Activated naive CD4-positive, alpha-beta T cell treated with anti-CD3 and anti-CD28 coated beads, Interleukin-2, amount 50 U/mL, for 24 hours (primary cell): ENCODE measurements around the gene CADM4.
"Not testable (repeated sequence)": the region's sequence is repeated elsewhere in the genome, so short reads cannot be mapped to it uniquely, and the experiment has no call there.

Experiments used
- H3K27ac Mint-ChIP-seq: one replicate; pipeline ENCODE4 v1.8.0; 2021; ENCODE audit warnings: mild to moderate bottlenecking, mixed read lengths
- H3K27me3 Mint-ChIP-seq: one replicate; pipeline ENCODE4 v1.8.0; 2021; ENCODE audit warnings: mixed read lengths
- H3K36me3 Mint-ChIP-seq: one replicate; pipeline ENCODE4 v1.8.0; 2021; ENCODE audit warnings: mixed read lengths
- H3K4me1 Mint-ChIP-seq: one replicate; pipeline ENCODE4 v1.8.0; 2021; ENCODE audit warnings: mixed read lengths
- H3K4me3 Mint-ChIP-seq: one replicate; pipeline ENCODE4 v1.8.0; 2021; ENCODE audit warnings: mild to moderate bottlenecking, mixed read lengths
- H3K9me3 Mint-ChIP-seq: one replicate; pipeline ENCODE4 v1.8.0; 2021; ENCODE audit warnings: mixed read lengths

The CADM4 gene

GRCh38 chr19:43639519-43640423 lies at the start of gene CADM4:
CADM4 (minus strand) TSS chr19:43639850; CDS start chr19:43639790, 60 bp downstream.
- H3K36me3 Mint-ChIP-seq, result peaks cover 2% of the 10 kb centered on the region
- peak within 1 kb of the TSS; percentile 35 for H3K27ac Mint-ChIP-seq
- H3K27me3 Mint-ChIP-seq, result peaks cover 4% of the 10 kb centered on the region

DNA sequence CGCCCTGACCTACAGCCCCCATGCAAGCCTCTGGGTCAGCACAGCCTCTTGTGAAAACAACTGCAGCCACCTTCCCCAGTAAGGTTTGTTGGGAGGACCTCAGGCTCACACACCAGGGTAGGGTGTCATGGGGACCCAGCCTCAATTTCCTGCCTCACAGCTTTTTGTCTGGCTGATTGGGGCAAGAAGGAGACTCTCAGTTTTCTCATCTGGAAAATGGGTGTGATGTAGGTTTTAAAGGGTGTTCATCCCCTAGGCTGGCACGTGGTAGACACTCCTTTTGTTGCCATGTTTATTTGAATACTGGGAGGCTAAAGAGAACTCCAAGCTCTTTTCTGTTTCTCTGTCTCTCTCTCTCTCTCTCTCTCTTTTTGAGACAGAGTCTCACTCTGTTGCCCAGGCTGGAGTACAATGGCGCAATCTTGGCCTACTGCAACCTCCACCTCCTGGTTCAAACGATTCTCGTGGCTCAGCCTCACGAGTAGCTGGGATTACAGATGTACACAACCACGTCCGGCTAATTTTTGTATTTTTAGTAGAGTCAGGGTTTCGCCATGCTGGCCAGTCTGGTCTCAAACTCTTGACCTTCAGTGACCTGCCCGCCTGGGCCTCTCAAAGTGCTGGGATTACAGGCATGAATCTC lies 48.5 kb upstream of the CADM4 start:
- H3K27me3 Mint-ChIP-seq, result no peaks in the 10 kb centered on the region
- no peaks in the 10 kb centered on the region for H3K9me3 Mint-ChIP-seq
- H3K4me1 Mint-ChIP-seq, result no peaks in the 10 kb centered on the region
- H3K36me3 Mint-ChIP-seq, result no peaks in the 10 kb centered on the region
- no peak overlapping the region for H3K27ac Mint-ChIP-seq
- no peak overlapping the region for H3K4me3 Mint-ChIP-seq

More at GRCh38 chr19:43639519-43640423, at the start of gene CADM4:
- Mint-ChIP-seq H3K4me1 (peaks cover 12% of the 10 kb centered on the region), H3K4me3 (peak within 1 kb of the TSS; percentile 85), H3K9me3 (no peaks in the 10 kb centered on the region)

DNA sequence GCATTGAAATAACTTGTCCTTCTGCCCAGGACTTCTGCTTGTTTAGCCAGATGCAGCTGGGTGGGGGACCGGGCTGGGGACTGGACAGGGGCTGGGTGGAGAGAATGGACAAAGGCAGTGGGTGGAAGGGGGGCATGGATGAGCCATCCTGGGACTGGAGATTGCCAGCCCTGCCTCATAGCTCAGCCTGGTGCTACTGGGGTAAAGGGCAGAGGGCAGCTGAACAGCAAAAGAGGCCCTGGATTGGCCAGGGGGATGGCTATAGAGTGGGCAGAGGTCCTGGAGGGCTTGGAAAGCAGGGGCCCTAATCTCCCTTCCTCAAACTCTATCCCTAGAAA lies 48.0 kb upstream of the CADM4 start:
- Mint-ChIP-seq H3K9me3 (no peaks in the 10 kb centered on the region), H3K36me3 (no peaks in the 10 kb centered on the region)

GRCh38 chr19:43684326-43684725 lies 44.7 kb upstream of the CADM4 start:
- no peak overlapping the region for H3K4me3 Mint-ChIP-seq
- no peaks in the 10 kb centered on the region for H3K4me1 Mint-ChIP-seq
- H3K36me3 Mint-ChIP-seq, result no peaks in the 10 kb centered on the region
- no peak overlapping the region for H3K27ac Mint-ChIP-seq
- H3K27me3 Mint-ChIP-seq, result no peaks in the 10 kb centered on the region
- H3K9me3 Mint-ChIP-seq, result no peaks in the 10 kb centered on the region

More for the DNA sequence above, 48.0 kb upstream of the CADM4 start:
- Mint-ChIP-seq H3K4me1 (no peaks in the 10 kb centered on the region), H3K27ac (no peak overlapping the region), H3K4me3 (no peak overlapping the region), H3K27me3 (no peaks in the 10 kb centered on the region)

DNA sequence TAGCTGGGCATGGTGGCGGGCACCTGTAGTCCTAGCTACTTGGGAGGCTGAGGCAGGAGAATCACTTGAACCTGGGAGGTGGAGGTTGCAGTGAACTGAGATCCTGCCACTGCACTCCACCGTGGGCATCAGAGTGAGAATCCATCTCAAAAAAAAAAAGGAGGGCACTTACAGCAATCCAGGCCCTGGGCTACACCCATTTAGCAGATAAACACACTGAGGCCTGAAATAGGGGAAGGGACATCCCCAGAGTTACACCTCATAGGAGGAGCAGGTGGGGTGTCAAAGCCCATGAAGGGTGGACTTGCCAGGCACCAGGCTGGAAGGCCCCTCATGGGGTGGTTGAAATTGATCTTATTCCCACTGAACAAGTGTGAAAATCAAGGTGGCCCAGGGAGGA lies 44.3 kb upstream of the CADM4 start:
- Mint-ChIP-seq H3K36me3 (no peaks in the 10 kb centered on the region), H3K9me3 (no peaks in the 10 kb centered on the region), H3K27ac (no peak overlapping the region), H3K27me3 (no peaks in the 10 kb centered on the region), H3K4me1 (no peaks in the 10 kb centered on the region), H3K4me3 (no peak overlapping the region)

- Mint-ChIP-seq H3K27me3 (no peaks in the 10 kb centered on the region), H3K36me3 (no peaks in the 10 kb centered on the region), H3K4me3 (no peak overlapping the region), H3K9me3 (no peaks in the 10 kb centered on the region), H3K27ac (no peak overlapping the region), H3K4me1 (no peaks in the 10 kb centered on the region)
Observed at GRCh38 chr19:43682824-43683661, 43.4 kb upstream of the CADM4 start.

DNA sequence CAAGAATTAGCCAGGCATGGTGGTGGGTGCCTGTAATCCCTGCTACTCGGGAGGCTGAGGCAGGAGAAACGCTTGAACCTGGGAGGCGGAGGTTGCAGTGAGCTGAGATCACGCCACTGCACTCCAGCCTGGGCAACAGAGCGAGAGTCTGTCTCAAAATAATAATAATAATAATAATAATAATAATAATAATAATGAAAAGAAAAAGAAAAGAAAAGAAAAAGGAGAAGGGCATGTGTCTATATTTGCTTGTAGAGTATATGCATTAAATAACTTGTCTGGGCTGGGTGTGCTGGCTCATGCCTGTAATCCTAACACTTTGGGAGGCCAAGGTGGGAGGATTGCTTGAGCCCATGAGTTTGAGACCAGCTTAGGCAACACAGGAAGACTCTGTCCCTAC lies 42.6 kb upstream of the CADM4 start:
- not testable (repeated sequence) for H3K4me3 Mint-ChIP-seq, H3K27me3 Mint-ChIP-seq, H3K4me1 Mint-ChIP-seq, H3K27ac Mint-ChIP-seq, H3K36me3 Mint-ChIP-seq, H3K9me3 Mint-ChIP-seq

GRCh38 chr19:43681821-43682220 lies 42.2 kb upstream of the CADM4 start:
- Mint-ChIP-seq H3K4me1 (no peaks in the 10 kb centered on the region), H3K27ac (no peak overlapping the region), H3K9me3 (no peaks in the 10 kb centered on the region), H3K36me3 (no peaks in the 10 kb centered on the region), H3K4me3 (no peak overlapping the region), H3K27me3 (no peaks in the 10 kb centered on the region)

DNA sequence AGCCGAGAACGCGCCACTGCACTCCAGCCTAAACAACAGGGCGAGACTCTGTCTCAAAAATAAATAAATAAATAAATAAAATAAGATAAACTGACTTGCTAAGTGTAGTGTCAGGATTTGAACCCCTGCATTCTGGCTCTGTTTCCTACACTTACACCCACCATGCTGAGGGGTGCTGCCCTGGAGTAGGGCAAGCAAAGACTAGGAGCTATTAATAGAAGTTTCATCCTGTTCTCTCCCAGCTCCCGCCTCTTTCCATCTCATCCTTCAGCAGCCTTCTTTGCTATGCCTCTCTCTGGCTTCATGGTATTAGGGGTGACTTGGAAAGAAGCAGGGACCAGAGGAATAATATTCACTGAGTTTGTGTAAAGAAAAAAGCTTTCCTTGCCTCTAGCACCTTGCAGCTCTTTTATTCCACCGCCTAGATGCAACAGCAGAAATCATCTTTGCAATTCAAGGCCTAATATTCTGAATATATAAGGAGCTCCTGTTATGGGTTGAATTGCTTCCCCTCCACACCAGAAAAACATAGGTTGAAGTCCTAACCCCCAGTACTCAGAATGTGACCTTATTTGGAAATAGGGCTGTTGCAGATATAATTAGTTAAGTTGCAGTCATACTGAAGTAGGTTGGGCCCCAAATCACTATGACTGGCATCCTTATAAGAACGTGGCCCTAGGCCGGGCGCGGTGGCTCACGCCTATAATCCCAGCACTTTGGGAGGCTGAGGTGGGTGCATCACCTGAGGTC lies 39.0 kb upstream of the CADM4 start:
- no peak overlapping the region for H3K27ac Mint-ChIP-seq
- H3K4me1 Mint-ChIP-seq, result peaks cover 6% of the 10 kb centered on the region
- no peaks in the 10 kb centered on the region for H3K36me3 Mint-ChIP-seq
- no peaks in the 10 kb centered on the region for H3K27me3 Mint-ChIP-seq
- H3K4me3 Mint-ChIP-seq, result no peak overlapping the region
- no peaks in the 10 kb centered on the region for H3K9me3 Mint-ChIP-seq

DNA sequence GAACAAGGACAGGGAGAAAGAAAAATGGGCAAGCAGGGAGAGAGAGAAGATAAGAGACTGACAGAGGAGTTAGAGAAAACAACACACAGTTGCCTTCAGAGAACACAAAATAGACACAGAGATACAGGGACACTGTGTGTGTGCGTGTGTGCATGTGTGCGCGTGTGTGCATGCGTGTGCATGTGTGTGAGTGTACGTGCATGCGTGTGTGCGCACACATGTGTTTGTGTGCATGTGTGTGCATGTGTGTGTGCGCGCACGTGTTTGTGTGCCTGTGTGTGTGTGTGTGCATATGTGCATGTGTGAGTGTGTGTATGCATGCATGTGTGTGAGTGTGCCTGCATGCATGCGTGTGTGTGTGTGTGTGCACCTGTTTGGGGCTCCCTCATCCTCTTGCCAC lies 36.3 kb upstream of the CADM4 start:
- Mint-ChIP-seq H3K4me3 (no peak overlapping the region), H3K27ac (no peak overlapping the region), H3K27me3 (no peaks in the 10 kb centered on the region), H3K4me1 (peaks cover 10% of the 10 kb centered on the region), H3K36me3 (no peaks in the 10 kb centered on the region), H3K9me3 (no peaks in the 10 kb centered on the region)

- H3K4me1 Mint-ChIP-seq, result peaks cover 12% of the 10 kb centered on the region
- H3K27me3 Mint-ChIP-seq, result no peaks in the 10 kb centered on the region
- no peaks in the 10 kb centered on the region for H3K9me3 Mint-ChIP-seq
- H3K36me3 Mint-ChIP-seq, result no peaks in the 10 kb centered on the region
- peak overlapping the region; percentile 57 for H3K27ac Mint-ChIP-seq
- no peak overlapping the region for H3K4me3 Mint-ChIP-seq
Observed at GRCh38 chr19:43675269-43675879, 35.7 kb upstream of the CADM4 start.

- Mint-ChIP-seq H3K27ac (no peak overlapping the region), H3K9me3 (no peaks in the 10 kb centered on the region), H3K4me1 (peaks cover 20% of the 10 kb centered on the region), H3K36me3 (no peaks in the 10 kb centered on the region), H3K4me3 (no peak overlapping the region), H3K27me3 (no peaks in the 10 kb centered on the region)
Observed at GRCh38 chr19:43674596-43674995, 34.9 kb upstream of the CADM4 start.

DNA sequence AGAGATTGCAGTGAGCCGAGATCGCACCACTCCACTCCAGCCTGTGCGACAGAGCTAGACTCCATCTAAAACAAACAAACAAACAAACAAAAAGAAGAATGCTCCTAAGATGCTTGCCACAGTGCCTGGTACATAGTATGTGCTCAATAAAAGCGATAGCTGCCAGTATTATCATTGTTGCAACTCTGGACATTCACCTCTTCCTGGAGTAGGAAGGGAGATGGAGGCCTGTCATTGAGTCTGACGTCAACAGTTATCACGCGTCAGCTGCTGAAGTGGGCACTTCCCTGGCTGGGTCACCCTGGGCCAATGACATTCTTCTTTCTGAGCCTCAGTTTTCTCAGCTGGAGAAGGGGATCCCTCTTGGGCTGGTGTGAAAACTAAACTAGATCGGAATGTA lies 34.5 kb upstream of the CADM4 start:
- Mint-ChIP-seq H3K27ac (no peak overlapping the region), H3K36me3 (no peaks in the 10 kb centered on the region), H3K4me3 (no peak overlapping the region), H3K27me3 (no peaks in the 10 kb centered on the region), H3K9me3 (no peaks in the 10 kb centered on the region), H3K4me1 (peaks cover 22% of the 10 kb centered on the region)

DNA sequence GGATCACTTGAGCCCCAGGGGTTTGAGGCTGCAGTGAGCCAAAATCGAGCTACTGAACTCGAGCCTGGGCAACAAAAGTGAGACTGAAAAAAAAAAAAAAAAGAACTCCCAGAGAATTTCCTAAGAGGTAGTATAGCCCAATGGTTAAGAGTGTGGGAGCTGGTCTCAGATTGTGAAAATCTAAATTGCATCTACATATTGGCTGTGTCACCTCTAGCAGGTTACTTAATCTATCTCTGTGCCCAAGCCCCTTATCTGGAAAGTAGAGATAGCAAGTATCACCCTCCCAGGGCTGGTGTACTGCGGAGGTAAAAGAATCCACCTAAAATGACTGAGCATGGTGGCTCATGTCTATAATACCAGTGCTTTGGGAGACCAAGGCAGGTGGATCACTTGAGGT lies 34.0 kb upstream of the CADM4 start:
- Mint-ChIP-seq H3K9me3 (no peaks in the 10 kb centered on the region), H3K36me3 (no peaks in the 10 kb centered on the region), H3K27me3 (no peaks in the 10 kb centered on the region), H3K27ac (no peak overlapping the region), H3K4me3 (no peak overlapping the region), H3K4me1 (peaks cover 27% of the 10 kb centered on the region)
